IPS DF 4.7 (cell line): ENCODE results near the gene FGF14.
"Not testable (repeated sequence)": the region's sequence is repeated elsewhere in the genome, so short reads cannot be mapped to it uniquely, and the experiment has no call there.

Experiments
- DNase-seq: peaks from one replicate; pipeline ENCODE4 v3.0.0-alpha.2; 2013; ENCODE audit warnings: low spot score; ENCODE audit errors: extremely low read depth

The FGF14 gene

GRCh38 chr13:102042746-102043145 is 359.1 kb downstream of the FGF14 start:
- no peak for DNase-seq

- DNase-seq: no peak
Measured at GRCh38 chr13:102041544-102041943, 360.3 kb downstream of the FGF14 start.

- no peak for DNase-seq
Measured at GRCh38 chr13:102040812-102041211, 361.0 kb downstream of the FGF14 start.

GRCh38 chr13:102039264-102039663 is 362.6 kb downstream of the FGF14 start:
- DNase-seq: no peak

GRCh38 chr13:102038787-102039186 is 363.1 kb downstream of the FGF14 start:
- DNase-seq: no peak

GRCh38 chr13:102035969-102036368 is 365.9 kb downstream of the FGF14 start:
- DNase-seq: no peak

- DNase-seq: no peak
Measured at GRCh38 chr13:102033857-102034331, 368.0 kb downstream of the FGF14 start.

- no peak for DNase-seq
Measured at GRCh38 chr13:102033386-102033785, 368.5 kb downstream of the FGF14 start.

GRCh38 chr13:102028868-102029267 is 373.0 kb downstream of the FGF14 start:
- no peak for DNase-seq

GRCh38 chr13:102028206-102028605 is 373.6 kb downstream of the FGF14 start:
- no peak for DNase-seq

GRCh38 chr13:102021777-102022176 is 380.1 kb downstream of the FGF14 start:
- no peak for DNase-seq

- DNase-seq: no peak
Measured at GRCh38 chr13:102020611-102021216, 381.1 kb downstream of the FGF14 start.

- no peak for DNase-seq
Measured at GRCh38 chr13:102018716-102019115, 383.1 kb downstream of the FGF14 start.

GRCh38 chr13:102017248-102017647 is 384.6 kb downstream of the FGF14 start:
- DNase-seq: no peak

GRCh38 chr13:102012299-102013293 is 389.3 kb downstream of the FGF14 start:
- no peak for DNase-seq

- DNase-seq: not testable (repeated sequence)
Measured at GRCh38 chr13:102011455-102011854, 390.4 kb downstream of the FGF14 start.

- no peak for DNase-seq
Measured at GRCh38 chr13:102003848-102004570, 397.8 kb downstream of the FGF14 start.

- no peak for DNase-seq
Measured at GRCh38 chr13:102002287-102002686, 399.6 kb downstream of the FGF14 start.

- DNase-seq: no peak
Measured at GRCh38 chr13:102000764-102001163, 401.1 kb downstream of the FGF14 start.

GRCh38 chr13:101998129-101998528 is 403.7 kb downstream of the FGF14 start:
- no peak for DNase-seq

GRCh38 chr13:101996954-101997353 is 404.9 kb downstream of the FGF14 start:
- DNase-seq: no peak
